MM.1S (cell line): ENCODE measurements around the gene NEGR1.

Experiments
- EZH2phosphoT487 ChIP-seq: fragments of 300-600 bp; sonication (generic); IDR thresholded peaks from 2 replicates; pipeline ENCODE4 v1.6.1; 2018; ENCODE audit warnings: antibody characterized with exemption, low read length
- TF ChIP-seq, protein P1 (sequence below): fragments of 300-600 bp; sonication (generic); IDR thresholded peaks from 2 replicates; pipeline ENCODE4 v1.5.1; 2016; ENCODE audit warnings: antibody characterized with exemption, low read length, mixed read lengths

DNA sequence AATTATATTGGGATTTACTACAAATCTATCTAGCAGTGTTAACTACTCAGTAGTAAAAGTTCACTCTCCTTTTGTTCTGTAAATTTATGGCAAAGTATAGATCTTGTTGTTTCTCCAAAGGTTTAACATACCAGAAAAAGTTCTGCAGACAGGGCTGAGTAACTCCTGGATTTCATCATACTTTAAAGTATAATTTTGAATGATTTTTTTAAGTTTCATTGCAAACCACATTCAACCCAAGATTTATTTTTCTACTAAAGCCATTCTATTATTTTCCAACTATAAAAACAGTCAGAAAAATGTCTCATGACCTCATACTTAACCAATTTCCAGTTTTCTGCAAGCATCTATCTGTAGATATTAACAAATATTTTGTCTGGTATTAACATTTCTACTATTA lies 615.7 kb downstream of the NEGR1 start:
- TF ChIP-seq, protein P1, sequence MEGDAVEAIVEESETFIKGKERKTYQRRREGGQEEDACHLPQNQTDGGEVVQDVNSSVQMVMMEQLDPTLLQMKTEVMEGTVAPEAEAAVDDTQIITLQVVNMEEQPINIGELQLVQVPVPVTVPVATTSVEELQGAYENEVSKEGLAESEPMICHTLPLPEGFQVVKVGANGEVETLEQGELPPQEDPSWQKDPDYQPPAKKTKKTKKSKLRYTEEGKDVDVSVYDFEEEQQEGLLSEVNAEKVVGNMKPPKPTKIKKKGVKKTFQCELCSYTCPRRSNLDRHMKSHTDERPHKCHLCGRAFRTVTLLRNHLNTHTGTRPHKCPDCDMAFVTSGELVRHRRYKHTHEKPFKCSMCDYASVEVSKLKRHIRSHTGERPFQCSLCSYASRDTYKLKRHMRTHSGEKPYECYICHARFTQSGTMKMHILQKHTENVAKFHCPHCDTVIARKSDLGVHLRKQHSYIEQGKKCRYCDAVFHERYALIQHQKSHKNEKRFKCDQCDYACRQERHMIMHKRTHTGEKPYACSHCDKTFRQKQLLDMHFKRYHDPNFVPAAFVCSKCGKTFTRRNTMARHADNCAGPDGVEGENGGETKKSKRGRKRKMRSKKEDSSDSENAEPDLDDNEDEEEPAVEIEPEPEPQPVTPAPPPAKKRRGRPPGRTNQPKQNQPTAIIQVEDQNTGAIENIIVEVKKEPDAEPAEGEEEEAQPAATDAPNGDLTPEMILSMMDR, result no peak
- no peak for TF ChIP-seq EZH2phosphoT487
